NCI-H69 (cell line): ENCODE measurements around the gene ACAA2.

Experiments
- DNase-seq: peaks from one replicate; lab custom pipeline; 2025; lab: John Stamatoyannopoulos, UW

ACAA2 gene

DNA sequence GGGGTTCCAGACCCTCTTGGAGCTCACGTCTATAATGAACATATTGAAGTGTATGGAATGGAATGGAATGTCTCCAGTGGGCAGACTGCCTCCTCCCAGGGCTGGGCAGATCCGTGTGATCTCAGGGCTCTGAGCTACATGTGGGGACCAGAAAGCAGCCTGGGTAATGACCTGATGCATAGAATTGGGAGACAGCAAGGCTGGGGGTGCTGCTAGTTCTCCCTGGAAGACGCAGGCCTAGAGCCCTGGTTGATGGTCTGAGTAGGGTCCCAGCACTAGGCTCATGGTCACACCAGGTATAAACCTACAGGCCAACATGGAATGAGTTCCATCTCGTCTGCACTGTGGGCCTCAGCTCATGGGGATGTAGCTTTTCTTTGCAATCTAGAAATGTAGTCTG is 46.7 kb downstream of the ACAA2 start:
- DNase-seq: no peak

DNA sequence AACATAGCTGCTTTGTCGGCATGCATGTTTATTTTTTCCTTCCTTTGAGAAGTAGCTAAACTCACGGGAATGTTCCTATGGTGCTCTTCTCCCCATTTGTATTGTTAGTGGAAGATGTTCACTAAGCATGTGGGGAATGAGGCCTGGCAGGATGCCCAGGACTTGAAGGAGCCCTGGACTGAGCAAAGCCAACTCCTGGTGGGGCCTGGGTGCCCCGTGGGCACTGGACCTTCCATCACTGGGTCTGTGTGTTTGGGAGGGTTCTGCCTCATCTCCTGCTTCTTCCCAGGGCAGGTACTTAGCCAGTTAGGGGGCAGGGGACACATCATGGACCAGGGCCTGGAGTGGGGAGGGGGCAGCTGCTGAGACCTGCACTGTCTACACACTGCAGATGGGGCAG is 49.3 kb downstream of the ACAA2 start:
- peak; percentile 22 for DNase-seq

DNA sequence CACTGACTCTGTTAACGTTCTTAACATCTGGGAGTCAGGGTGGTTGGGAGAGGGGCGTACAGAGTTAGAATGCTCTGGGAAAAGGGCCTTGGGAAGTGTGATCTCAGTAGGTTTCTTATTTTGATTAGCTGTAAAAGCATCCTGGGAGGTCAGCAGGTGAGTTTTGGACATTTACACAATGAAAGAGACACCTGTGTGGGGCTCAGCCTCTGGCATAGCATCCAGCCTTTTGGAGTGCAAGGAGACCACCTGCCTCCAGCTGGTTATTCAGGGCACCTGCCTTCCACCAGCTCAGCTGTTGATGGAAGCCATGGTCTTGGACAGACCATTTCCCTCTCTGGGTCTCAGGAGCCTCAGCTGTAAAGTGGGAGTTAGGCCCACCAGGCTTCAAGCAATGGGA is 49.7 kb downstream of the ACAA2 start:
- DNase-seq: no peak

DNA sequence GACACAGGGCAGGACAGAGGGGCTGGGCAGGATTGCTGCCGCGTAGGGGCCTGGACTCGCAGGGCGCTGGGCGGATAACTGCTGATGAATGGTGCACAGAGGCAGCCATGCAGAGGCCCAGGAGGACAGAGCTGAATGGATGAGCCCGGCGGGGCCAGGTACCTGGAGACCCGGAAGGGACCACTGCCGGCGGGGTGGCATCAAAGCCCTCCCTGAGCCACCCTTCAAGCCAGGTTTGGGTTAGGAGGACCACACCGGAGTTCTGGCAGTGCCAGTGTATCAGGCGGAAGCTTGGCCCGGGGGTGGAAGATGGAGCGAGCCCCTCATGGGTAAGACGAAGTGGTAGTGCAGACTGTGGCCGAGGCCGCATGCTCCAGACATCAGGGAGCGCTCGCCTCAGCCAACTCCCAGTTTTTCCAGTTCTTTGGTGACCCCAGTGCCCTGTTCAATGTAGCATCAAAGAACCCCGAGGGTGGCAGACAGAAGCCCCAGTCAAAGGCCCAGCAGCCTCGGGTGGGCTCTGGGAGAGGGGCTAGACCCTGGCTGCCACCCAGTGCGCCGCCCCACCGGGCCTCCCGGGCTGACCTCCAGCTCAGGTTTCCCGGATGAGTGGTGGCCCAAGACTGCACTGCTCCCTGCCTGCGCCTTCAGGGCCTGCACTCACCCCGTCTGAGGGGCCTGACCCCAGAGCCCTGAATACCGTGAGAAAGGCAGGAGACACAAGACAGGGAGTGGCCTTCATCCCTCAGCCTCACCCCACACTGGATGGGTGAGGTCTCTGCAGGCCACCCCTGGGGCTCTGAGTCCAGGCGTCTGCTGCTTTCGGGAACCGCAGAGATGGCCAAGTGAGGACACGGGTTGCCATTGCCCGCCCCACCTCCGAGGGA is 50.9 kb downstream of the ACAA2 start:
- DNase-seq: no peak

DNA sequence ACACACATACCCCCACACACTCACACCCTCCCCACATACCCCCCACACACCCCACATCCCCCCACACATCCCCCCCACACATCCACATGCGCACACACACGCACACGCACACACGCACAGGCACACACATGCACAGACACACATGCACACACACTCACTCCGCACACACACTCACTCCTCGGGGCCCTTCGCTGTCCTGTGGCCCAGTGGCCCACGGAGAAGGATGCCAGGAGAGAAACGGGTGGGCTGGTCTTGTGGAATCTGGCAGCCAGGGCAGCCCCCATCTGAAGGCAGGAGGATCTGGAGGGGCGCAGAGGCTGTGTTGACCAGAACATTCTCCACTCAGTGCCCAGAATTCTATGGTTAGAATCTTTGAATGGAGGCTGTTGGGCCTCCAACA is 51.6 kb downstream of the ACAA2 start:
- DNase-seq: no peak

DNA sequence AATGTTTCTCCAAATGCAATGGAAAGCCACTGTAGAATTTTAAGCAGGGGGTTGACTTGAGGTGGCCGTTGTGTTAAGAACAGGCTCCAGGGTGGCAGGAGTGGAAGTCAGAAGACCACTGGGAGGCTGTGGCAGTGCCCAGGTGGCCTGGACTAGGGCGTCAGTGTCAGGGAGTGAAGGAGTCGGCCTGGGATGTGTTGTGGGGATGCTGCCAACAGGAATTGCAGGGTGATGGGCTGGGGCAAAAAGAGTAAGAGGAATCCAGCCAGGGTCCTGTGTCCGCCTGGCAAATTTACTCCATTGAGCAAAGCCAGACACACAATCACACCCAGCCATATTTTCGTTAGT is 55.1 kb downstream of the ACAA2 start:
- DNase-seq: no peak

DNA sequence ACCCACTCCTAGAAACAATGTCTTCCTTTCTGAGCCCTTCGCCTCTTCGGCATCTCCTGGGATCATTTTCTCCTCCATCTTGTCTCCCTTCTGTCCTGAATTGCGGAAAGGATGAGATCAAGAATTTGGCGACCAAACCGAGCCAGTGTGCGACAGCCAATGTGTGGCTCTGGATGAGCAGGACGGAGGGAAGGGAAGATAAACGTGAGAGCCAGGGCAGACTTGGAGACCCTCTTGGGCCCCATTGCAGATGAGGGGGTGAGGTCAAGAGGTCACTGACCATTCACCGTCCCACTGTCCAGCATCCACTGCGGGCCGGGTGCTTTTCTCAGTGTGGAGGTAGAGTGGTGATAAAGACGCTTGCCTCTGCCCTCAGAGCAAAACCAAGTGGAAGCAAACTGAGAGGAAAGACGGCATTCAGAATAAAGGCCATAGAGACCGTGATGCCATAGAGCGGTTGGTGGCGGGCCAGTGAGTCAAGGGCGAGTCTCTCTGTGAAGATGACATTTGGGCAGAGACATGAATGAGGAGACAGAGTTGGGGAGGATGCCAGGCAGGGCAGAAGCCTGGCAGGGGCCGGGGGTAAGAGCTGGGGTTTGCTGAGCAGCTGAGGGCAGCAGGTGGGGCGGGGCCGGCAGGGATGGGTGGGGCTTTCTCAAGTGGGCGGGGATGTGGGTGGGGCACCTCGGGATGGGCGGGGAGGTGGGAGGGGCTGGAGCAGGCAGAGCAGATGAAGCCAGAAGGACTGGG is 55.6 kb downstream of the ACAA2 start:
- peak; percentile 44 for DNase-seq

DNA sequence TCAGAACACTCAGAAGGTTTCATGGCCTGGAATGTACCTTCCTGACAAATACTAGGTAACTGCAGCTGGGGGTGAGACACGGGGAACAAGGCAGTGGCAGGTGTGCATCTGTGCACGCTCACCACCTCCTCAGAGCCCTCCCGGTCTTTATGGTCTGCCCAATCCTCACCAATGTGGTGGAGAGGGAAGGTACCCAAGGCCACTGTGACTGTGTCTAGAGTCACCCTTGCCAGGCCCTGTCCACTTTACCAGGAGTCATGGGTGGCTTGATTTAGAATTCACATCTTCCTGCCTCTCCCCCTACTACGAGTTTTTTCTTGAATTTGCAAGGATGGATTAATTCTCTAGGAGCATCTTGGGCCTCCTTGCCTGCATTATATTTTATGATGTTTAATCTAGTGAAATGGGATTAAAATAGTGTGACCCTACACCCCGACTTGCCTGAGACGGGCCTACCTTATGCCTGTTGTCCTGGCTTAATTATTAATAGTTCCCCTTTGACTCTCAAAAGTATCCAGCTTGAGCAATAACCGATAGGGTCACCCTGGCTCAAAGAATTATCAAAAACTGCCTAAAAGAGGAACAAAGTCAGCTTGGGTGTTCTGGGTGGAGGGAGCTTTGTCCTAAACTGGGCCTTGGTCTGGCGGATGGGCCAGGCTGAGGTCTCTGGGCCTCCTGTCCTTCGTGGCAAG is 56.5 kb downstream of the ACAA2 start:
- DNase-seq: no peak

DNA sequence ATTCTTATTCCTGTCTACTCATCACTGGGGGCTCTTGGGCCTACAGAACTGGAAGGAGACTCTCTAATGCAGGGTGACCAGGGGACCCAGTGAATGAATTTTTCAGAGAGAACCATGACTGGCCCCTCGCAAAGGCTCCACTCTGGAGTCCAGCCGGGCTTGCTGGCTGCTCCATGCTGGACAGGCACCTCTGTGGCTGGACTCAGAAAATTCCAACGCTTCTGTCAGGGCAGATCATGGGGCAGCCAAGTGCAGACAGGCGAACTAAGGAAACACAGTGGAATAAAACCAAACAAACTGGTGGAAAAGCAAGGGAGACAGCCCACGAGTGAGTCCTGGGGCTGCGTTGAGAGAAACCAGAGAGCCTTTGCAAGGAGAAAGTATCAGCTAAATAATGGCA is 57.2 kb downstream of the ACAA2 start:
- no peak for DNase-seq

GRCh38 chr18:49755489-49755888 is 57.8 kb downstream of the ACAA2 start:
- DNase-seq: no peak

DNA sequence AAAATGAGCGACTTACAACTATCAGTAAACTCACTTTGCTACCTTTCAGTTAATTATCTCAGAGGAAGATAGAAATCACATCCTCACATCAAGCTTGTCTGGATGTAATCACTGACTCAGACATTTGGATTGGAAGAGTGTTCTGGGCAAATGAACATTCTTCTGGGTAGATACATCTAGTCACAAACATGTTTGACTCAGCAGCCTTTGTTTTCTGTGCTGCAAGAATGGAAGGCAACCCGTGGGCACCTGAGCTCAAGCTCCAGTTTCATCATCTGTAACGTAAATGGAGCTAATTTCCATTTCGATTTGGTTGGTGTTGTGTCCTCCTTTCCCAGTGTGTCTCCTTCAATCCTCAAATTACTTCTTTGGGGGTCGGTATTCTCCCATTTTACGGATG is 58.5 kb downstream of the ACAA2 start:
- no peak for DNase-seq

DNA sequence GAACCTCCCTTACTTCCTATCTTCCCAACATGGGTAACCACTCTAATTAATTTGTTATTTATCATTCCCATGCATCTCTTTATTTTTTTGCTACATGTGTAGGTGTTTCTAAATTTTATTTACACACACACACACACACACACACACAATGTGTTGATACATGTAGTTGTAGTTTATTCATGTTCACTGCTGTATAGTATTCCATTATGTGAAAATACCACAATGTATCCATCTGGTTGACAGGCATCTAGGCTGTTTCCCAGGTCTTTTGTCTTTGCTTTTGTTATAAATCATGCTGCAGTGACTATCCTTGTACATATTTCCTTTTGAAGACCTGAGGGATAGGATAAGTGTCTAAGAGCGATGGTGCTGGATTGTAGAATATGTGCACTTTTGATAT is 59.7 kb downstream of the ACAA2 start:
- DNase-seq: no peak

- DNase-seq: no peak
These were observed 61.3 kb downstream of the ACAA2 start for GRCh38 chr18:49752095-49752457.

GRCh38 chr18:49751427-49752094 is 61.8 kb downstream of the ACAA2 start:
- peak; percentile 56 for DNase-seq

- DNase-seq: no peak
These were observed 63.8 kb downstream of the ACAA2 start for GRCh38 chr18:49749563-49749962.

DNA sequence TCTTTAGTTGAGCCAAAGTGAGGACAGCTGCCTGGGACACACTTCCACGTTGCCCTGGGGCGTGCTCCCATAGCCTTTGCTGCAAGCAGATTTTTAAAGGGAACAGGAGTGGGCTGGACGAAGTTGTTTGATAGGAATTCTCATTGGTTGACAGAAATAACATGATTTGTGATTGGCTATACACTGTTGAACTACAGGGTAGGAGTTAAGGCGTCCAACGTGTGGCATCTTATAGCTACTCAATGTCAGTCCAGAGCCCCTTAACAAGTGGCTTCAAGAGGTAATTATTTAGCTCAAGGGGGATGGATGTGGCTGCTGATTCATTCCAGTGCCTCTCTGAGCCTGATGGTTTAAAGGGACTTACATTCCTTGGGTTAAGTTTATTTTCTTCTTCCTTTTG is 65.5 kb downstream of the ACAA2 start:
- DNase-seq: no peak

- peak; percentile 44 for DNase-seq
These were observed 68.0 kb downstream of the ACAA2 start for GRCh38 chr18:49745045-49746014.

GRCh38 chr18:49744376-49745008 is 68.8 kb downstream of the ACAA2 start:
- DNase-seq: peak; percentile 38

DNA sequence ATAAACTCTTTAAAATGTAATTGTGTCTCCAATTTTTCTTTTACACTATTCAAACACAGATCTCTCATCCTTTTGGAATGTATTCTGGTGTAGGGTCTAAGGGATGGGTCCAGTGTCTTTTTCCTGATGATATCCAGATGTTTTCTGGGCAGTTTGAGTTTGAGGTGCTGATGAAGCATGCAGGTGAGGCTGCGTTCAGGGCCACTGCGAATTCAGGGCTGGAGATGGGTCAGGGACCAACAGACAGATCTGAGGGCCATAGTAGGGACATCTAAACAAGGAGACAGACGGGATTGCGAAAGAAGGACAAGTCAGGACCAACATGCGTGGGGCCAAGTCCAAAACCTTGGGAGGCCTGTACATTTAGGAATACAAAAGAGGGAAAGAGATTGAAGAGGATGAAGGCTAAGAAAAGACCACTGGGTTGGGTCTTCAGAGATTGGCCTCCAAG is 70.2 kb downstream of the ACAA2 start:
- DNase-seq: no peak

GRCh38 chr18:49742316-49743116 is 70.8 kb downstream of the ACAA2 start:
- no peak for DNase-seq
